Ishikawa (cell line): ENCODE results near the gene MSRB3.
A peak's percentile ranks its signal among the peaks of the same experiment; 100 is the strongest.

Experiments used
- CEBPB ChIP-seq: IDR thresholded peaks from 2 replicates; pipeline ENCODE4 v1.6.1; 2012
- CREB1 ChIP-seq: IDR thresholded peaks from 2 replicates; pipeline ENCODE4 v1.6.1; 2012; ENCODE audit warnings: low read depth
- EGR1 ChIP-seq: IDR thresholded peaks from 2 replicates; pipeline ENCODE4 v1.6.1; 2012
- EP300 ChIP-seq: IDR thresholded peaks from 2 replicates; pipeline ENCODE4 v1.6.1; 2012; ENCODE audit warnings: borderline replicate concordance
- FOXM1 ChIP-seq: IDR thresholded peaks from 2 replicates; pipeline ENCODE4 v1.6.1; 2012; ENCODE audit warnings: low read depth, borderline replicate concordance
- NFIC ChIP-seq: IDR thresholded peaks from 2 replicates; pipeline ENCODE4 v1.6.1; 2012
- RAD21 ChIP-seq: IDR thresholded peaks from 2 replicates; pipeline ENCODE4 v1.6.1; 2012; ENCODE audit warnings: low read depth
- TAF1 ChIP-seq: IDR thresholded peaks from 2 replicates; pipeline ENCODE4 v1.6.1; 2012; ENCODE audit warnings: low read depth, mild to moderate bottlenecking
- TCF12 ChIP-seq: IDR thresholded peaks from 2 replicates; pipeline ENCODE4 v1.6.1; 2012; ENCODE audit warnings: low read depth
- TEAD4 ChIP-seq: IDR thresholded peaks from 2 replicates; pipeline ENCODE4 v1.6.1; 2012
- YY1 ChIP-seq: IDR thresholded peaks from 2 replicates; pipeline ENCODE4 v1.6.1; 2012; ENCODE audit warnings: low read depth
- ZBTB7A ChIP-seq: IDR thresholded peaks from 2 replicates; pipeline ENCODE4 v1.6.1; 2012; ENCODE audit warnings: low read depth
- TF ChIP-seq, protein P1 (sequence below): IDR thresholded peaks from 2 replicates; pipeline ENCODE4 v1.6.1; 2012
- TF ChIP-seq, protein P2 (sequence below): IDR thresholded peaks from 2 replicates; pipeline ENCODE4 v1.6.1; 2012; ENCODE audit warnings: low read depth, mild to moderate bottlenecking
- TF ChIP-seq, protein P3 (sequence below): IDR thresholded peaks from 2 replicates; pipeline ENCODE4 v1.6.1; 2012

The MSRB3 gene

DNA sequence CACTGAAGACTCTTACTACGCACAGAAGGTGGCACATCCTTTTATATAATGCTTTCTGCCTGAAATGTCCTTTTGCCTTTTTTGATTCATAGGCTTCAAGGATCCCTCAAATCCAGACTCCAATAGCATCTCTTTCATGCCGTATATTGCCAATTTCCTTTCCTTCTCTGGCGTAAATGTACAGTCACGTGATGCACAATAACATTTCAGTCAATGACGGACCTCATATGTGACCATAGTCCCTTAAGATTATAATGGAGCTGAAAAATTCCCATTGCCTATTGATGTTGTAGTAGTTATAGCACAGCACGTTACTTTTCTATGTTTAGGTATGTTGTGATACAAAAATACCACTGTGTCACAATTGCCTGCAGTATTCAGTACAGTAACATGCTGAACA lies 196.3 kb downstream of the MSRB3 start:
- no peak for TF ChIP-seq TCF12

DNA sequence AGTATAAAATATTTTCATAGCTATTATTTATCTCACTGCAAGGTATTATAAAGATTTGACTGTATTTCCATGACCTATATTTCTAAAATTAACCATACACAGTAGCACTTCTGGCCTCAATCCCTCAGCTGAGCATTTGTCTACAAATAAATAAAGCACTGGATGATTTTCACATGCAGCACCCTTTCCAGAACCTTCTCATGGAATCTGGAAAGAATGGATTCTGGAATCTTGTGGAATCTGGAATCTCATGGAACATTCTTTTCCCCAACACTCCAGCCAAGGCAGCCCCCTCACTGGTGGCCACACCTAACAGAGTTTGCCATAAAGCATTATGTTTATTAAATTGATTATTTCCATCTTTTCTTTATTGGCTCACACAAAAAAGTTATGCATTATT lies 199.2 kb downstream of the MSRB3 start:
- TF ChIP-seq TCF12 (no peak), CEBPB (no peak), ZBTB7A (no peak), RAD21 (no peak), EGR1 (no peak), TEAD4 (no peak), FOXM1 (no peak), NFIC (no peak), EP300 (no peak), TAF1 (no peak), YY1 (no peak), CREB1 (no peak)
- TF ChIP-seq, protein P1, sequence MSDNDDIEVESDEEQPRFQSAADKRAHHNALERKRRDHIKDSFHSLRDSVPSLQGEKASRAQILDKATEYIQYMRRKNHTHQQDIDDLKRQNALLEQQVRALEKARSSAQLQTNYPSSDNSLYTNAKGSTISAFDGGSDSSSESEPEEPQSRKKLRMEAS: no peak
- TF ChIP-seq, protein P2, sequence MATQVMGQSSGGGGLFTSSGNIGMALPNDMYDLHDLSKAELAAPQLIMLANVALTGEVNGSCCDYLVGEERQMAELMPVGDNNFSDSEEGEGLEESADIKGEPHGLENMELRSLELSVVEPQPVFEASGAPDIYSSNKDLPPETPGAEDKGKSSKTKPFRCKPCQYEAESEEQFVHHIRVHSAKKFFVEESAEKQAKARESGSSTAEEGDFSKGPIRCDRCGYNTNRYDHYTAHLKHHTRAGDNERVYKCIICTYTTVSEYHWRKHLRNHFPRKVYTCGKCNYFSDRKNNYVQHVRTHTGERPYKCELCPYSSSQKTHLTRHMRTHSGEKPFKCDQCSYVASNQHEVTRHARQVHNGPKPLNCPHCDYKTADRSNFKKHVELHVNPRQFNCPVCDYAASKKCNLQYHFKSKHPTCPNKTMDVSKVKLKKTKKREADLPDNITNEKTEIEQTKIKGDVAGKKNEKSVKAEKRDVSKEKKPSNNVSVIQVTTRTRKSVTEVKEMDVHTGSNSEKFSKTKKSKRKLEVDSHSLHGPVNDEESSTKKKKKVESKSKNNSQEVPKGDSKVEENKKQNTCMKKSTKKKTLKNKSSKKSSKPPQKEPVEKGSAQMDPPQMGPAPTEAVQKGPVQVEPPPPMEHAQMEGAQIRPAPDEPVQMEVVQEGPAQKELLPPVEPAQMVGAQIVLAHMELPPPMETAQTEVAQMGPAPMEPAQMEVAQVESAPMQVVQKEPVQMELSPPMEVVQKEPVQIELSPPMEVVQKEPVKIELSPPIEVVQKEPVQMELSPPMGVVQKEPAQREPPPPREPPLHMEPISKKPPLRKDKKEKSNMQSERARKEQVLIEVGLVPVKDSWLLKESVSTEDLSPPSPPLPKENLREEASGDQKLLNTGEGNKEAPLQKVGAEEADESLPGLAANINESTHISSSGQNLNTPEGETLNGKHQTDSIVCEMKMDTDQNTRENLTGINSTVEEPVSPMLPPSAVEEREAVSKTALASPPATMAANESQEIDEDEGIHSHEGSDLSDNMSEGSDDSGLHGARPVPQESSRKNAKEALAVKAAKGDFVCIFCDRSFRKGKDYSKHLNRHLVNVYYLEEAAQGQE: no peak
- TF ChIP-seq, protein P3, sequence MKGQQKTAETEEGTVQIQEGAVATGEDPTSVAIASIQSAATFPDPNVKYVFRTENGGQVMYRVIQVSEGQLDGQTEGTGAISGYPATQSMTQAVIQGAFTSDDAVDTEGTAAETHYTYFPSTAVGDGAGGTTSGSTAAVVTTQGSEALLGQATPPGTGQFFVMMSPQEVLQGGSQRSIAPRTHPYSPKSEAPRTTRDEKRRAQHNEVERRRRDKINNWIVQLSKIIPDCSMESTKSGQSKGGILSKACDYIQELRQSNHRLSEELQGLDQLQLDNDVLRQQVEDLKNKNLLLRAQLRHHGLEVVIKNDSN: no peak

DNA sequence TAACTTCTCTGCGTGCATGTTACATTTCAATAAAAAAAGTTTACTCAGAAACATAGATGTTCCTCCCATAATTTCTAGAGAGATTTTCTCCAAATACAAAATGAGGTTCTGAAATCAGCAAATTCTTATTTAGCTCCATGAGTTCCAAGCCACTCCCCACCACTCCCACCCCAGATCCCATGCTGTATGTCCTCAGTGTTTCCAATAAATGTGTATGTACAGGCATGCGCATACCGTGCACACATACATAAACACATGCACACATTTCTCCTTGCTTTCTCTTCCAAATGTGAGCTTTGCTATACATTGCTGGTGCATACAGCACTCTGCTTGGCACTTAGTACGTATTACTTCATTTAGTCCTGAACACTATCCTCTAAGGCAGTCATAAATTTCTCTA lies 209.7 kb downstream of the MSRB3 start:
- no peak for TF ChIP-seq YY1
- TF ChIP-seq NFIC: no peak
- TF ChIP-seq RAD21: no peak
- TF ChIP-seq, protein P2: no peak
- TF ChIP-seq ZBTB7A: no peak
- TF ChIP-seq TCF12: no peak
- TF ChIP-seq, protein P1: no peak
- TF ChIP-seq EP300: no peak
- no peak for TF ChIP-seq CREB1
- no peak for TF ChIP-seq EGR1
- TF ChIP-seq CEBPB: no peak
- no peak for TF ChIP-seq TEAD4
- TF ChIP-seq, protein P3: no peak
- TF ChIP-seq TAF1: no peak
- no peak for TF ChIP-seq FOXM1

DNA sequence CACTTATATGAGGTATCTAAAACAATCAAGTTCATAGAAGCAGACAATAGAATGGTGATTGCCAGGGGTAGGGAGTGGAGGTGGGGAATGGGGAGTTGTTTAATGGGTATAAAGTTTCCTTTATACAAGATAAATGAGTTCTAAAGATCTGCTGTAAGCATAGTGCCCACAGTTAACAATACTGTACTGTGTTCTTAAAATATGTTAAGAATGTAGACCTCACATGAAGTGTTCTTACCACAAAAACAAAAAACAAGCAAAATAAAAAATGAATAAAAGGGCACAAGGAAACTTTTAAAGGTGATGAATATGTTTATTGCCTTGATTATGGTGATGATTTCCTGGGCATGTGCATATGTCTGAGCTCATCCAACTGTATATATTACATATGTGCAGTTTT lies 211.8 kb downstream of the MSRB3 start:
- TF ChIP-seq EP300 (peak; percentile 59; the same call in 1 of the 2 replicates), CEBPB (no peak), YY1 (no peak), FOXM1 (peak; percentile 19; the same call in 1 of the 2 replicates), TEAD4 (peak; percentile 61; the same call in 1 of the 2 replicates), EGR1 (no peak), NFIC (0 out of 2 replicates have a peak, but pooled peaks have one; percentile 18), TAF1 (no peak), RAD21 (no peak), CREB1 (no peak), ZBTB7A (no peak), TCF12 (no peak)
- TF ChIP-seq, protein P1: no peak
- TF ChIP-seq, protein P2: no peak
- TF ChIP-seq, protein P3: no peak
